GM12878 (cell line): ENCODE data around the gene CYP2A7. TPM values are rescaled to one million over a fixed set of nuclear protein-coding genes. Genes with fewer than 3 reads are reported as not detected.
"Not testable (repeated sequence)": the region's sequence is repeated elsewhere in the genome, so short reads cannot be mapped to it uniquely, and the experiment has no call there.

Source experiments
- ATAC-seq: fragments of 200-7000 bp; cut with Tn5 transposase; 3 replicates; pipeline ENCODE4 v1.9.1; 2020; ENCODE audit warnings: mild to moderate bottlenecking, moderate library complexity
- BruUV-seq: library from RNA; stranded (reverse); fragments of 400-500 nt; replicated peaks from 2 replicates; lab custom pipeline; 2021; lab: Mats Ljungman, UMichigan
- CTCF ChIA-PET: fragments of 300-600 bp; sonication (Branson Sonifier 250); formaldehyde crosslinking; extraction: SDS; loops from one replicate; lab custom pipeline; 2021; ENCODE audit warnings: inconsistent platforms; lab: Yijun Ruan, JAX
- POLR2A ChIA-PET: fragments of 350-600 bp; formaldehyde crosslinking; extraction: SDS; loops from one replicate; lab custom pipeline; 2021; ENCODE audit warnings: inconsistent platforms; lab: Charles Lee
- RAD21 ChIA-PET: fragments of 300-600 bp; sonication (Branson Sonifier 250); formaldehyde crosslinking; loops from one replicate; lab custom pipeline; 2023; ENCODE audit warnings: antibody characterized with exemption; ENCODE audit not compliant: unreplicated experiment; lab: Charles Lee
- SMC1A ChIA-PET: fragments of 300-600 bp; sonication (Branson Sonifier 250); formaldehyde crosslinking; loops from one replicate; lab custom pipeline; 2023; ENCODE audit not compliant: unreplicated experiment, uncharacterized antibody; lab: Charles Lee
- DNase-seq: peaks from one replicate; pipeline ENCODE4 v3.0.0-alpha.2; 2011; ENCODE audit warnings: low read depth, low spot score
- FAIRE-seq: peaks from 3 replicates; lab custom pipeline; 2011; peaks lifted over from hg19 to GRCh38; lab: Jason Lieb, UNC
- H2AFZ ChIP-seq: 2 replicates; pipeline ENCODE4 v1.6.0; 2011; ENCODE audit warnings: low read depth, low read length, control low read depth; ENCODE audit not compliant: control insufficient read depth
- H3K27ac ChIP-seq: 2 replicates; pipeline ENCODE4 v1.5.1; 2011; ENCODE audit warnings: control low read depth; ENCODE audit not compliant: control insufficient read depth, insufficient read depth
- H3K27me3 ChIP-seq, 2 experiments: replicated peaks in 1 of 2; 2 replicates each; pipeline versions ENCODE4 v1.6.0 to v1.6.1; 2011; ENCODE audit warnings: low read length in 1 of 2; ENCODE audit not compliant: control insufficient read depth in 2 of 2, insufficient read depth in 2 of 2
- H3K36me3 ChIP-seq, 2 experiments: 2 replicates each; pipeline ENCODE4 v1.5.1; 2011; ENCODE audit warnings: low read length in 1 of 2; ENCODE audit not compliant: control insufficient read depth in 2 of 2, insufficient read depth in 2 of 2
- H3K4me1 ChIP-seq: 2 replicates; pipeline ENCODE4 v1.6.1; 2011; ENCODE audit warnings: mild to moderate bottlenecking, low read length, moderate library complexity, mixed read lengths; ENCODE audit not compliant: control insufficient read depth, insufficient read depth
- H3K4me2 ChIP-seq: 2 replicates; pipeline ENCODE4 v1.6.0; 2011; ENCODE audit warnings: control low read depth; ENCODE audit not compliant: control insufficient read depth, insufficient read depth
- H3K4me3 ChIP-seq: fragments of 200-600 bp; sonication (generic); 2 replicates; pipeline ENCODE4 v1.5.1; 2016
- H3K79me2 ChIP-seq: 2 replicates; pipeline ENCODE4 v1.6.0; 2011; ENCODE audit warnings: low read length; ENCODE audit not compliant: control insufficient read depth, insufficient read depth
- H3K9ac ChIP-seq: 2 replicates; pipeline ENCODE4 v1.8.0; 2011; ENCODE audit warnings: low read length, control low read depth, mixed read lengths; ENCODE audit not compliant: control insufficient read depth, insufficient read depth
- H3K9me3 ChIP-seq: replicated peaks from 3 replicates; pipeline ENCODE4 v1.5.1; 2011; ENCODE audit warnings: mild to moderate bottlenecking, low read length; ENCODE audit not compliant: control insufficient read depth, insufficient read depth
- H4K20me1 ChIP-seq: 2 replicates; pipeline ENCODE4 v1.6.0; 2011; ENCODE audit not compliant: control insufficient read depth, insufficient read depth
- WGBS: methylation state at CpG from one replicate; pipeline ENCODE4 v1.1.6; 2016; ENCODE audit warnings: low lambda C conversion rate; ENCODE audit not compliant: insufficient replicate concordance, insufficient coverage; ENCODE audit errors: missing lambda C conversion rate; 5-methylcytosine and 5-hydroxymethylcytosine counted together
- in situ Hi-C: fragments of 300-500 bp; cut with MboI; formaldehyde crosslinking; loops from 9 replicates; pipeline ENCODE4 v1.14.3; 2018; ENCODE audit warnings: mixed read lengths
- intact Hi-C: fragments of 100-400 bp; cut with micrococcal nuclease; formaldehyde crosslinking; loops from one replicate; pipeline ENCODE4 v1.14.2; 2022; ENCODE audit not compliant: unreplicated experiment
- polyA plus RNA-seq, 11 experiments: library from polyadenylated mRNA; depleted of rRNA in 4 of 11; unstranded in 6 of 11; stranded (reverse) in 5 of 11; fragments of >200 nt; fragmentation: Nextera tagmentation in 4 of 11; fragmentation: Illumina TruSeq in 1 of 11; extraction: Ambion mirVana in 4 of 11; extraction: Trizol in 1 of 11; gene quantifications; 1 replicate in 1 of 11; 2 replicates in 10 of 11; pipeline versions ENCODE4 v1.2.1 to v1.2.3, GENCODE V29; 2011 to 2016; ENCODE audit warnings: inconsistent platforms in 2 of 11, missing spikeins in 2 of 11, low read depth in 1 of 11
- total RNA-seq, 4 experiments: library from RNA; depleted of rRNA in 3 of 4; stranded (reverse); fragments of >200 nt in 3 of 4; fragmentation: Illumina TruSeq in 1 of 4; extraction: Trizol in 1 of 4; gene quantifications; 2 replicates each; pipeline versions ENCODE4 v1.2.1 to v1.2.3, GENCODE V29; 2013 to 2021

CYP2A7 gene
- total and polyA plus RNA-seq, 10 of the 15 experiments (the other 5 are each of a cell fraction or from before 2014, with no cell fraction given), result not detected

GRCh38 chr19:40826312-40826698 is 55.7 kb downstream of the CYP2A7 start:
- H3K4me2 ChIP-seq, DNase-seq, H3K4me3 ChIP-seq, H3K79me2 ChIP-seq, H2AFZ ChIP-seq, RAD21 ChIA-PET, H3K27me3 ChIP-seq, H3K9ac ChIP-seq, H3K9me3 ChIP-seq, in situ Hi-C loops, intact Hi-C loops, POLR2A ChIA-PET, FAIRE-seq, BruUV-seq, ATAC-seq, CTCF ChIA-PET, SMC1A ChIA-PET, H4K20me1 ChIP-seq, H3K4me1 ChIP-seq, H3K36me3 ChIP-seq, H3K27ac ChIP-seq: not testable (repeated sequence)
- WGBS, result 97% methylated on average over 7 of the region's 14 CpGs

- CTCF ChIA-PET, result interaction anchor here (0.6 to 1.6 kb wide), 2 partner anchors 20 to 162 kb away, joined by 3 to 5 read pairs; no protein-coding TSS in a partner anchor
- H3K9me3 ChIP-seq, H2AFZ ChIP-seq, H3K27ac ChIP-seq, H3K4me1 ChIP-seq, H4K20me1 ChIP-seq, in situ Hi-C loops, RAD21 ChIA-PET, POLR2A ChIA-PET, BruUV-seq, DNase-seq, FAIRE-seq, H3K27me3 ChIP-seq, H3K9ac ChIP-seq, H3K79me2 ChIP-seq, SMC1A ChIA-PET, H3K36me3 ChIP-seq, ATAC-seq, H3K4me3 ChIP-seq, H3K4me2 ChIP-seq, intact Hi-C loops: not testable (repeated sequence)
- 80% methylated on average over 2 of the region's 6 CpGs for WGBS
These were observed 56.5 kb downstream of the CYP2A7 start for GRCh38 chr19:40825460-40826095.

Other genes starting within 250 kb of the CYP2A7 start
Only the 7 nearest of the 12 such genes appear.
- gene ACTMAP, start 131.8 kb downstream of the CYP2A7 start, total RNA-seq (2014; rRNA removed), result 2.9 and 5.4 TPM in 2 replicates
- 2.3 and 3.0 TPM in 2 replicates for gene ACTMAP, start 131.8 kb downstream of the CYP2A7 start, total RNA-seq (2014; rRNA removed; fragmentation: Illumina TruSeq; extraction: Trizol)
- 22.9 and 26.2 TPM in 2 replicates for gene ACTMAP, start 131.8 kb downstream of the CYP2A7 start, total RNA-seq (2021)
- gene ACTMAP, start 131.8 kb downstream of the CYP2A7 start, polyA plus RNA-seq (2011; rRNA removed), result 4.0 and 10.0 TPM in 2 replicates
- gene ACTMAP, start 131.8 kb downstream of the CYP2A7 start, polyA plus RNA-seq (2014; fragmentation: Illumina TruSeq; extraction: Trizol), result 15.5 and 15.7 TPM in 2 replicates
- gene ACTMAP, start 131.8 kb downstream of the CYP2A7 start, polyA plus RNA-seq (2014; fragmentation: Nextera tagmentation; extraction: Ambion mirVana), result 1 to 10 TPM; 4.7 to 8.2 TPM
- gene ACTMAP, start 131.8 kb downstream of the CYP2A7 start, polyA plus RNA-seq (2014; rRNA removed), result 12.2 and 13.3 TPM in 2 replicates
- gene ACTMAP, start 131.8 kb downstream of the CYP2A7 start, polyA plus RNA-seq (2016; fragmentation: Nextera tagmentation; extraction: Ambion mirVana), result 10 to 100 TPM; 16.1 to 20.8 TPM
- gene SNRPA, start 131.0 kb downstream of the CYP2A7 start, total RNA-seq (2014; rRNA removed), result 260 and 299 TPM in 2 replicates
- gene SNRPA, start 131.0 kb downstream of the CYP2A7 start, total RNA-seq (2014; rRNA removed; fragmentation: Illumina TruSeq; extraction: Trizol), result 130 and 137 TPM in 2 replicates
- gene SNRPA, start 131.0 kb downstream of the CYP2A7 start, total RNA-seq (2021), result 186 and 196 TPM in 2 replicates
- 115 and 219 TPM in 2 replicates for gene SNRPA, start 131.0 kb downstream of the CYP2A7 start, polyA plus RNA-seq (2011; rRNA removed)
- gene SNRPA, start 131.0 kb downstream of the CYP2A7 start, polyA plus RNA-seq (2014; fragmentation: Illumina TruSeq; extraction: Trizol), result 164 and 166 TPM in 2 replicates
- gene SNRPA, start 131.0 kb downstream of the CYP2A7 start, polyA plus RNA-seq (2014; fragmentation: Nextera tagmentation; extraction: Ambion mirVana), result 10 to 100 TPM; 14.8 to 32.8 TPM
- gene SNRPA, start 131.0 kb downstream of the CYP2A7 start, polyA plus RNA-seq (2014; rRNA removed), result 297 and 367 TPM in 2 replicates
- gene SNRPA, start 131.0 kb downstream of the CYP2A7 start, polyA plus RNA-seq (2016; fragmentation: Nextera tagmentation; extraction: Ambion mirVana), result 100 to 1,000 TPM; 241 to 257 TPM
- 0.33 and 0.40 TPM in 2 replicates for gene MIA, start 106.7 kb downstream of the CYP2A7 start, total RNA-seq (2014; rRNA removed)
- gene MIA, start 106.7 kb downstream of the CYP2A7 start, total RNA-seq (2014; rRNA removed; fragmentation: Illumina TruSeq; extraction: Trizol), result not detected in 2 replicates
- gene MIA, start 106.7 kb downstream of the CYP2A7 start, total RNA-seq (2021), result 0.92 TPM in 1 of 2 replicates, not detected in the other
- gene MIA, start 106.7 kb downstream of the CYP2A7 start, polyA plus RNA-seq (2011; rRNA removed), result 0.16 and 0.39 TPM in 2 replicates
- gene MIA, start 106.7 kb downstream of the CYP2A7 start, polyA plus RNA-seq (2014; fragmentation: Illumina TruSeq; extraction: Trizol), result not detected in 2 replicates
- 1 to 10 TPM; 1.4 to 1.6 TPM for gene MIA, start 106.7 kb downstream of the CYP2A7 start, polyA plus RNA-seq (2014; fragmentation: Nextera tagmentation; extraction: Ambion mirVana)
- 0.36 TPM in 1 of 2 replicates, not detected in the other for gene MIA, start 106.7 kb downstream of the CYP2A7 start, polyA plus RNA-seq (2014; rRNA removed)
- 1 to 10 TPM; 1.6 to 2.7 TPM for gene MIA, start 106.7 kb downstream of the CYP2A7 start, polyA plus RNA-seq (2016; fragmentation: Nextera tagmentation; extraction: Ambion mirVana)
- 27.8 and 30.4 TPM in 2 replicates for gene RAB4B, start 104.0 kb downstream of the CYP2A7 start, total RNA-seq (2014; rRNA removed)
- gene RAB4B, start 104.0 kb downstream of the CYP2A7 start, total RNA-seq (2014; rRNA removed; fragmentation: Illumina TruSeq; extraction: Trizol), result 9.8 and 11.5 TPM in 2 replicates
- gene RAB4B, start 104.0 kb downstream of the CYP2A7 start, total RNA-seq (2021), result 32.9 and 38.2 TPM in 2 replicates
- gene RAB4B, start 104.0 kb downstream of the CYP2A7 start, polyA plus RNA-seq (2011; rRNA removed), result 14.9 and 25.1 TPM in 2 replicates
- 3.5 and 13.7 TPM in 2 replicates for gene RAB4B, start 104.0 kb downstream of the CYP2A7 start, polyA plus RNA-seq (2014; fragmentation: Illumina TruSeq; extraction: Trizol)
- 1 to 10 TPM in 1 of 2 experiments, under 1 TPM in 1; 0.60 to 3.2 TPM for gene RAB4B, start 104.0 kb downstream of the CYP2A7 start, polyA plus RNA-seq (2014; fragmentation: Nextera tagmentation; extraction: Ambion mirVana)
- gene RAB4B, start 104.0 kb downstream of the CYP2A7 start, polyA plus RNA-seq (2014; rRNA removed), result 43.1 and 51.5 TPM in 2 replicates
- 10 to 100 TPM; 47.9 to 50.0 TPM for gene RAB4B, start 104.0 kb downstream of the CYP2A7 start, polyA plus RNA-seq (2016; fragmentation: Nextera tagmentation; extraction: Ambion mirVana)
- gene EGLN2, start 83.0 kb downstream of the CYP2A7 start, total RNA-seq (2014; rRNA removed), result 80.9 and 91.8 TPM in 2 replicates
- 57.7 and 62.5 TPM in 2 replicates for gene EGLN2, start 83.0 kb downstream of the CYP2A7 start, total RNA-seq (2014; rRNA removed; fragmentation: Illumina TruSeq; extraction: Trizol)
- gene EGLN2, start 83.0 kb downstream of the CYP2A7 start, total RNA-seq (2021), result 89.3 and 90.9 TPM in 2 replicates
- 20.1 and 35.1 TPM in 2 replicates for gene EGLN2, start 83.0 kb downstream of the CYP2A7 start, polyA plus RNA-seq (2011; rRNA removed)
- gene EGLN2, start 83.0 kb downstream of the CYP2A7 start, polyA plus RNA-seq (2014; fragmentation: Illumina TruSeq; extraction: Trizol), result 20.3 and 49.6 TPM in 2 replicates
- gene EGLN2, start 83.0 kb downstream of the CYP2A7 start, polyA plus RNA-seq (2014; fragmentation: Nextera tagmentation; extraction: Ambion mirVana), result 10 to 100 TPM in 1 of 2 experiments, 1 to 10 TPM in 1; 8.6 to 34.9 TPM
- gene EGLN2, start 83.0 kb downstream of the CYP2A7 start, polyA plus RNA-seq (2014; rRNA removed), result 88.6 and 94.4 TPM in 2 replicates
- 10 to 100 TPM; 71.1 to 93.0 TPM for gene EGLN2, start 83.0 kb downstream of the CYP2A7 start, polyA plus RNA-seq (2016; fragmentation: Nextera tagmentation; extraction: Ambion mirVana)
- gene CYP2A6, start 31.8 kb downstream of the CYP2A7 start, total RNA-seq (2014; rRNA removed), result not detected in 2 replicates
- gene CYP2A6, start 31.8 kb downstream of the CYP2A7 start, total RNA-seq (2014; rRNA removed; fragmentation: Illumina TruSeq; extraction: Trizol), result not detected in 2 replicates
- gene CYP2A6, start 31.8 kb downstream of the CYP2A7 start, total RNA-seq (2021), result 0.58 and 0.97 TPM in 2 replicates
- not detected in 2 replicates for gene CYP2A6, start 31.8 kb downstream of the CYP2A7 start, polyA plus RNA-seq (2011; rRNA removed)
- gene CYP2A6, start 31.8 kb downstream of the CYP2A7 start, polyA plus RNA-seq (2014; fragmentation: Illumina TruSeq; extraction: Trizol), result not detected in 2 replicates
- not detected for gene CYP2A6, start 31.8 kb downstream of the CYP2A7 start, polyA plus RNA-seq (2014; fragmentation: Nextera tagmentation; extraction: Ambion mirVana)
- gene CYP2A6, start 31.8 kb downstream of the CYP2A7 start, polyA plus RNA-seq (2014; rRNA removed), result not detected in 2 replicates
- gene CYP2A6, start 31.8 kb downstream of the CYP2A7 start, polyA plus RNA-seq (2016; fragmentation: Nextera tagmentation; extraction: Ambion mirVana), result not detected
- not detected in 2 replicates for gene CYP2B6, start 109.1 kb upstream of the CYP2A7 start, total RNA-seq (2014; rRNA removed)
- gene CYP2B6, start 109.1 kb upstream of the CYP2A7 start, total RNA-seq (2014; rRNA removed; fragmentation: Illumina TruSeq; extraction: Trizol), result not detected in 2 replicates
- 0.13 and 0.23 TPM in 2 replicates for gene CYP2B6, start 109.1 kb upstream of the CYP2A7 start, total RNA-seq (2021)
- gene CYP2B6, start 109.1 kb upstream of the CYP2A7 start, polyA plus RNA-seq (2011; rRNA removed), result 0.53 and 0.86 TPM in 2 replicates
- gene CYP2B6, start 109.1 kb upstream of the CYP2A7 start, polyA plus RNA-seq (2014; fragmentation: Illumina TruSeq; extraction: Trizol), result not detected in 2 replicates
- not detected for gene CYP2B6, start 109.1 kb upstream of the CYP2A7 start, polyA plus RNA-seq (2014; fragmentation: Nextera tagmentation; extraction: Ambion mirVana)
- gene CYP2B6, start 109.1 kb upstream of the CYP2A7 start, polyA plus RNA-seq (2014; rRNA removed), result 0.11 TPM in 1 of 2 replicates, not detected in the other
- not detected for gene CYP2B6, start 109.1 kb upstream of the CYP2A7 start, polyA plus RNA-seq (2016; fragmentation: Nextera tagmentation; extraction: Ambion mirVana)